GM12878 (cell line): Measurements from ENCODE around the gene TRMT44. TPM values are rescaled to one million over a fixed set of nuclear protein-coding genes. Genes with fewer than 3 reads are reported as not detected.

Experiments
- ATAC-seq: fragments of 200-7000 bp; cut with Tn5 transposase; 3 replicates; pipeline ENCODE4 v1.9.1; 2020; ENCODE audit warnings: mild to moderate bottlenecking, moderate library complexity
- BruUV-seq: library from RNA; stranded (reverse); fragments of 400-500 nt; replicated peaks from 2 replicates; lab custom pipeline; 2021; lab: Mats Ljungman, UMichigan
- CTCF ChIA-PET: fragments of 300-600 bp; sonication (Branson Sonifier 250); formaldehyde crosslinking; extraction: SDS; loops from one replicate; lab custom pipeline; 2021; ENCODE audit warnings: inconsistent platforms; lab: Yijun Ruan, JAX
- POLR2A ChIA-PET: fragments of 350-600 bp; formaldehyde crosslinking; extraction: SDS; loops from one replicate; lab custom pipeline; 2021; ENCODE audit warnings: inconsistent platforms; lab: Charles Lee
- RAD21 ChIA-PET: fragments of 300-600 bp; sonication (Branson Sonifier 250); formaldehyde crosslinking; loops from one replicate; lab custom pipeline; 2023; ENCODE audit warnings: antibody characterized with exemption; ENCODE audit not compliant: unreplicated experiment; lab: Charles Lee
- SMC1A ChIA-PET: fragments of 300-600 bp; sonication (Branson Sonifier 250); formaldehyde crosslinking; loops from one replicate; lab custom pipeline; 2023; ENCODE audit not compliant: unreplicated experiment, uncharacterized antibody; lab: Charles Lee
- DNase-seq: peaks from one replicate; pipeline ENCODE4 v3.0.0-alpha.2; 2011; ENCODE audit warnings: low read depth, low spot score
- FAIRE-seq: peaks from 3 replicates; lab custom pipeline; 2011; peaks lifted over from hg19 to GRCh38; lab: Jason Lieb, UNC
- H2AFZ ChIP-seq: 2 replicates; pipeline ENCODE4 v1.6.0; 2011; ENCODE audit warnings: low read depth, low read length, control low read depth; ENCODE audit not compliant: control insufficient read depth
- H3K27ac ChIP-seq: 2 replicates; pipeline ENCODE4 v1.5.1; 2011; ENCODE audit warnings: control low read depth; ENCODE audit not compliant: control insufficient read depth, insufficient read depth
- H3K27me3 ChIP-seq, 2 experiments: replicated peaks in 1 of 2; 2 replicates each; pipeline versions ENCODE4 v1.6.0 to v1.6.1; 2011; ENCODE audit warnings: low read length in 1 of 2; ENCODE audit not compliant: control insufficient read depth in 2 of 2, insufficient read depth in 2 of 2
- H3K36me3 ChIP-seq, 2 experiments: 2 replicates each; pipeline ENCODE4 v1.5.1; 2011; ENCODE audit warnings: low read length in 1 of 2; ENCODE audit not compliant: control insufficient read depth in 2 of 2, insufficient read depth in 2 of 2
- H3K4me1 ChIP-seq: 2 replicates; pipeline ENCODE4 v1.6.1; 2011; ENCODE audit warnings: mild to moderate bottlenecking, low read length, moderate library complexity, mixed read lengths; ENCODE audit not compliant: control insufficient read depth, insufficient read depth
- H3K4me2 ChIP-seq: 2 replicates; pipeline ENCODE4 v1.6.0; 2011; ENCODE audit warnings: control low read depth; ENCODE audit not compliant: control insufficient read depth, insufficient read depth
- H3K4me3 ChIP-seq: fragments of 200-600 bp; sonication (generic); 2 replicates; pipeline ENCODE4 v1.5.1; 2016
- H3K79me2 ChIP-seq: 2 replicates; pipeline ENCODE4 v1.6.0; 2011; ENCODE audit warnings: low read length; ENCODE audit not compliant: control insufficient read depth, insufficient read depth
- H3K9ac ChIP-seq: 2 replicates; pipeline ENCODE4 v1.8.0; 2011; ENCODE audit warnings: low read length, control low read depth, mixed read lengths; ENCODE audit not compliant: control insufficient read depth, insufficient read depth
- H3K9me3 ChIP-seq: replicated peaks from 3 replicates; pipeline ENCODE4 v1.5.1; 2011; ENCODE audit warnings: mild to moderate bottlenecking, low read length; ENCODE audit not compliant: control insufficient read depth, insufficient read depth
- H4K20me1 ChIP-seq: 2 replicates; pipeline ENCODE4 v1.6.0; 2011; ENCODE audit not compliant: control insufficient read depth, insufficient read depth
- CHD4 ChIP-seq: fragments of 200-600 bp; sonication (generic); IDR thresholded peaks from 2 replicates; pipeline ENCODE4 v1.6.1; 2016; ENCODE audit warnings: mild to moderate bottlenecking
- ELK1 ChIP-seq: IDR thresholded peaks from 2 replicates; pipeline ENCODE4 v1.6.1; 2012; ENCODE audit warnings: low read depth, low read length, improper control_type of control experiment
- ETV6 ChIP-seq, 2 experiments: fragments of 450-650 bp in 1 of 2; IDR thresholded peaks in 1 of 2; conservative IDR thresholded peaks in 1 of 2; 2 replicates each; pipeline ENCODE4 v1.6.1; 2014; ENCODE audit warnings: antibody characterized with exemption in 1 of 2, borderline replicate concordance in 1 of 2, low read depth in 1 of 2, mild to moderate bottlenecking in 1 of 2, moderate library complexity in 1 of 2
- KDM1A ChIP-seq: fragments of 200-600 bp; sonication (generic); IDR thresholded peaks from 2 replicates; pipeline ENCODE4 v1.6.1; 2016; ENCODE audit warnings: borderline replicate concordance
- MLLT1 ChIP-seq: fragments of 450-650 bp; IDR thresholded peaks from 2 replicates; pipeline ENCODE4 v1.6.1; 2016; ENCODE audit warnings: mild to moderate bottlenecking
- MTA3 ChIP-seq: IDR thresholded peaks from 2 replicates; pipeline ENCODE4 v1.6.1; 2012; ENCODE audit warnings: low read length, inconsistent platforms, borderline replicate concordance
- NR2C1 ChIP-seq: fragments of 450-650 bp; IDR thresholded peaks from 2 replicates; pipeline ENCODE4 v1.6.1; 2017; ENCODE audit warnings: antibody characterized with exemption, mild to moderate bottlenecking, moderate library complexity
- NR2C2 ChIP-seq: IDR thresholded peaks from 2 replicates; pipeline ENCODE4 v1.6.1; 2011; ENCODE audit warnings: borderline replicate concordance, low read depth; ENCODE audit not compliant: control insufficient read depth, insufficient read length
- POLR2AphosphoS2 ChIP-seq: IDR thresholded peaks from 2 replicates; pipeline ENCODE4 v1.6.1; 2011; ENCODE audit warnings: low read depth, mild to moderate bottlenecking, low read length, improper control_type of control experiment, moderate library complexity
- SUPT20H ChIP-seq: IDR thresholded peaks from 2 replicates; pipeline ENCODE4 v1.6.1; 2011; ENCODE audit warnings: low read depth, mild to moderate bottlenecking, low read length, moderate library complexity, borderline replicate concordance; ENCODE audit not compliant: control insufficient read depth
- TCF12 ChIP-seq: IDR thresholded peaks from 2 replicates; pipeline ENCODE4 v1.6.1; 2011; ENCODE audit warnings: low read depth, mild to moderate bottlenecking, low read length
- TCF7 ChIP-seq: IDR thresholded peaks from 2 replicates; pipeline ENCODE4 v1.6.1; 2014; ENCODE audit warnings: antibody characterized with exemption, borderline replicate concordance
- WGBS: methylation state at CpG from one replicate; pipeline ENCODE4 v1.1.6; 2016; ENCODE audit warnings: low lambda C conversion rate; ENCODE audit not compliant: insufficient replicate concordance, insufficient coverage; ENCODE audit errors: missing lambda C conversion rate; 5-methylcytosine and 5-hydroxymethylcytosine counted together
- in situ Hi-C: fragments of 300-500 bp; cut with MboI; formaldehyde crosslinking; loops from 9 replicates; pipeline ENCODE4 v1.14.3; 2018; ENCODE audit warnings: mixed read lengths
- intact Hi-C: fragments of 100-400 bp; cut with micrococcal nuclease; formaldehyde crosslinking; loops from one replicate; pipeline ENCODE4 v1.14.2; 2022; ENCODE audit not compliant: unreplicated experiment
- polyA plus RNA-seq, 11 experiments: library from polyadenylated mRNA; depleted of rRNA in 4 of 11; unstranded in 6 of 11; stranded (reverse) in 5 of 11; fragments of >200 nt; fragmentation: Nextera tagmentation in 4 of 11; fragmentation: Illumina TruSeq in 1 of 11; extraction: Ambion mirVana in 4 of 11; extraction: Trizol in 1 of 11; gene quantifications; 1 replicate in 1 of 11; 2 replicates in 10 of 11; pipeline versions ENCODE4 v1.2.1 to v1.2.3, GENCODE V29; 2011 to 2016; ENCODE audit warnings: inconsistent platforms in 2 of 11, missing spikeins in 2 of 11, low read depth in 1 of 11
- total RNA-seq, 4 experiments: library from RNA; depleted of rRNA in 3 of 4; stranded (reverse); fragments of >200 nt in 3 of 4; fragmentation: Illumina TruSeq in 1 of 4; extraction: Trizol in 1 of 4; gene quantifications; 2 replicates each; pipeline versions ENCODE4 v1.2.1 to v1.2.3, GENCODE V29; 2013 to 2021
- TF ChIP-seq, protein P1 (sequence below): fragments of 150-350 bp; IDR thresholded peaks from 2 replicates; pipeline ENCODE4 v1.6.1; 2016; ENCODE audit warnings: low read depth, low read length

The TRMT44 gene
- total and polyA plus RNA-seq, 10 of the 15 experiments (the other 5 are each of a cell fraction or from before 2014, with no cell fraction given): 1.3 to 18.5 (median 10.1) TPM

DNA sequence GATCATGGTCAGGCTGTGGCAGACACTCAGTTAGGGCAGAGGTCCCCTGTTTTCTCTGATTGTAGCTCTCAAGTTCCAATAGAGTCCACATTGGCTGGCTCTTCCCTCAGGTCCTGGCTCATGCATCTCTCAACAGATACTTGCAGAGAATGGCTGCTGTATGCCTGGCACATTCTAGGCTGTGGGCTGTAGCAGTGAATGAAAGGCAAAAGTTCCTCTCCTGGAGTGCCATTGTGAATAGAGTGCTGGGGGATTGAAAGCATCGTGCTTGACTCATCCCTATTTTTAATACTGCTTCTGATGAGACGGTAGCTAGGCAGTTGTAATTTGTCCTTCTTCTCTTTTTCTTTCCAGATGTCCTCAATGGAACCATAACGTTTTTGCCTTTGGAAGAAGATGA is 5.5 kb downstream of the TRMT44 start (continued):
- TF ChIP-seq, protein P1, sequence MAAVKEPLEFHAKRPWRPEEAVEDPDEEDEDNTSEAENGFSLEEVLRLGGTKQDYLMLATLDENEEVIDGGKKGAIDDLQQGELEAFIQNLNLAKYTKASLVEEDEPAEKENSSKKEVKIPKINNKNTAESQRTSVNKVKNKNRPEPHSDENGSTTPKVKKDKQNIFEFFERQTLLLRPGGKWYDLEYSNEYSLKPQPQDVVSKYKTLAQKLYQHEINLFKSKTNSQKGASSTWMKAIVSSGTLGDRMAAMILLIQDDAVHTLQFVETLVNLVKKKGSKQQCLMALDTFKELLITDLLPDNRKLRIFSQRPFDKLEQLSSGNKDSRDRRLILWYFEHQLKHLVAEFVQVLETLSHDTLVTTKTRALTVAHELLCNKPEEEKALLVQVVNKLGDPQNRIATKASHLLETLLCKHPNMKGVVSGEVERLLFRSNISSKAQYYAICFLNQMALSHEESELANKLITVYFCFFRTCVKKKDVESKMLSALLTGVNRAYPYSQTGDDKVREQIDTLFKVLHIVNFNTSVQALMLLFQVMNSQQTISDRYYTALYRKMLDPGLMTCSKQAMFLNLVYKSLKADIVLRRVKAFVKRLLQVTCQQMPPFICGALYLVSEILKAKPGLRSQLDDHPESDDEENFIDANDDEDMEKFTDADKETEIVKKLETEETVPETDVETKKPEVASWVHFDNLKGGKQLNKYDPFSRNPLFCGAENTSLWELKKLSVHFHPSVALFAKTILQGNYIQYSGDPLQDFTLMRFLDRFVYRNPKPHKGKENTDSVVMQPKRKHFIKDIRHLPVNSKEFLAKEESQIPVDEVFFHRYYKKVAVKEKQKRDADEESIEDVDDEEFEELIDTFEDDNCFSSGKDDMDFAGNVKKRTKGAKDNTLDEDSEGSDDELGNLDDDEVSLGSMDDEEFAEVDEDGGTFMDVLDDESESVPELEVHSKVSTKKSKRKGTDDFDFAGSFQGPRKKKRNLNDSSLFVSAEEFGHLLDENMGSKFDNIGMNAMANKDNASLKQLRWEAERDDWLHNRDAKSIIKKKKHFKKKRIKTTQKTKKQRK: no peak
- no peak for TF ChIP-seq ELK1

- ATAC-seq (no peak), DNase-seq (no peak), FAIRE-seq (no peak)
- Histone ChIP-seq H2AFZ (no peak overlapping the region), H3K9ac (no peak overlapping the region), H3K4me2 (no peak overlapping the region), H3K4me1 (no peaks in the 10 kb centered on the region), H4K20me1 (no peaks in the 10 kb centered on the region), H3K79me2 (no peaks in the 10 kb centered on the region), H3K4me3 (no peak overlapping the region), H3K27ac (no peak overlapping the region), H3K27me3 (no peaks in the 10 kb centered on the region), H3K36me3 (peaks cover 12 to 29% of the 10 kb centered on the region in 2 experiments; a peak in 3 of 4 replicates), H3K9me3 (no peaks in the 10 kb centered on the region)
- intact Hi-C loops: no loop called here
- no TSS peak for BruUV-seq
- SMC1A ChIA-PET: interaction anchor here (0.9 kb wide), 1 partner anchor 11 kb away, joined by 3 read pairs; the partner anchor contains the start of genes ACOX3 and TRMT44
- CTCF ChIA-PET: no interaction called here
- 87% methylated on average over 11 of the region's 11 CpGs for WGBS
- in situ Hi-C loops: no loop called here
- POLR2A ChIA-PET: interaction anchor here (0.5 kb wide), 1 partner anchor 75 kb away, joined by 3 read pairs; no protein-coding TSS in a partner anchor
- RAD21 ChIA-PET: no interaction called here
- TF ChIP-seq ELK1: no peak
- TF ChIP-seq TCF12: no peak
- TF ChIP-seq CHD4: no peak
- no peak for TF ChIP-seq ETV6 (conservative IDR thresholded peaks at IDR 0.05 in 1 of 2, IDR thresholded peaks at IDR 0.05 in 1 of 2; ENCODE audit: borderline replicate concordance in 1 of 2, low read depth in 1 of 2)
- no peak for TF ChIP-seq MLLT1
- TF ChIP-seq KDM1A: no peak
- no peak for TF ChIP-seq SUPT20H
- no peak for TF ChIP-seq NR2C2
- no peak for TF ChIP-seq NR2C1
- no peak for TF ChIP-seq POLR2AphosphoS2
- TF ChIP-seq TCF7: no peak
- no peak for TF ChIP-seq MTA3
Observed at GRCh38 chr4:8451440-8452182, 11.0 kb downstream of the TRMT44 start.
